Endodermal cell (in vitro differentiated cells): ENCODE measurements around the gene ATP2B2. TPM values are rescaled to one million over a fixed set of nuclear protein-coding genes. Genes with fewer than 3 reads are reported as not detected.

Experiments used
- DNase-seq: peaks from one replicate; pipeline ENCODE4 v3.0.0-alpha.2; 2017
- H3K27ac ChIP-seq: 2 replicates; pipeline ENCODE4 v1.5.1; 2013; ENCODE audit warnings: mild to moderate bottlenecking, low read depth, low read length, moderate library complexity
- H3K27me3 ChIP-seq: 2 replicates; pipeline ENCODE4 v1.6.1; 2013; ENCODE audit warnings: mild to moderate bottlenecking, low read length, moderate library complexity; ENCODE audit not compliant: insufficient read depth, control insufficient read depth, poor library complexity, severe bottlenecking
- H3K36me3 ChIP-seq: 2 replicates; pipeline ENCODE4 v1.7.0; 2013; ENCODE audit warnings: mild to moderate bottlenecking, low read length, moderate library complexity; ENCODE audit not compliant: control insufficient read depth, insufficient read depth
- H3K4me1 ChIP-seq: one replicate; pipeline ENCODE4 v1.7.0; 2013; ENCODE audit warnings: low read length; ENCODE audit not compliant: control insufficient read depth, insufficient read depth
- H3K4me3 ChIP-seq: 2 replicates; pipeline ENCODE4 v1.5.1; 2013; ENCODE audit warnings: mild to moderate bottlenecking, low read length, moderate library complexity
- H3K9ac ChIP-seq: 2 replicates; pipeline ENCODE4 v1.6.1; 2013; ENCODE audit warnings: mild to moderate bottlenecking, low read length, moderate library complexity; ENCODE audit not compliant: poor library complexity, severe bottlenecking; ENCODE audit errors: extremely low read depth
- H3K9me3 ChIP-seq: 2 replicates; pipeline ENCODE4 v1.6.1; 2013; ENCODE audit warnings: mild to moderate bottlenecking, low read length, moderate library complexity; ENCODE audit not compliant: control insufficient read depth
- H3K27ac Mint-ChIP-seq: 2 replicates; pipeline ENCODE4 v1.8.0; 2020; ENCODE audit warnings: mixed read lengths
- H3K27me3 Mint-ChIP-seq: 2 replicates; pipeline ENCODE4 v1.8.0; 2021; ENCODE audit warnings: mild to moderate bottlenecking, mixed read lengths; ENCODE audit not compliant: insufficient read depth
- H3K36me3 Mint-ChIP-seq: 2 replicates; pipeline ENCODE4 v1.8.0; 2020; ENCODE audit warnings: low read depth, mixed read lengths
- H3K4me1 Mint-ChIP-seq: 2 replicates; pipeline ENCODE4 v1.8.0; 2020; ENCODE audit warnings: mixed read lengths
- H3K4me3 Mint-ChIP-seq: 2 replicates; pipeline ENCODE4 v1.8.0; 2020; ENCODE audit warnings: mild to moderate bottlenecking, moderate library complexity, mixed read lengths
- H3K9me3 Mint-ChIP-seq: 2 replicates; pipeline ENCODE4 v1.8.0; 2020; ENCODE audit warnings: mild to moderate bottlenecking, mixed read lengths
- CTCF ChIP-seq: fragments of 200-600 bp; sonication (generic); conservative IDR thresholded peaks from 2 replicates; pipeline ENCODE4 v1.5.0; 2021; ENCODE audit warnings: antibody characterized with exemption, mild to moderate bottlenecking
- WGBS, 2 experiments: methylation state at CpG; one replicate each; pipeline versions ENCODE4 v1.1.5 to v1.1.7; 2013; ENCODE audit warnings: missing lambda C conversion rate in 2 of 2, mixed read lengths in 1 of 2; ENCODE audit not compliant: insufficient coverage in 1 of 2, insufficient read length in 1 of 2; 5-methylcytosine and 5-hydroxymethylcytosine counted together
- total RNA-seq, 2 donors: library from RNA; stranded (reverse); fragmentation: NEBNext Ultra II Directional in 1 of 2; extraction: Animal tissue kit (Norgen Biotek cat#: 25700) in 1 of 2; gene quantifications; 2 replicates in 1 of 2; 3 replicates in 1 of 2; pipeline ENCODE4 v1.2.1, GENCODE V29; 2021

Gene ATP2B2
- total RNA-seq, 2 donors from 2014 or later, result 0.09 TPM; not detected in 1

- H3K36me3 ChIP-seq, result peaks cover 45% of the 10 kb centered on the region
- Mint-ChIP-seq H3K36me3 (peaks cover 36% of the 10 kb centered on the region), H3K4me1 (peaks cover 11% of the 10 kb centered on the region), H3K27me3 (no peaks in the 10 kb centered on the region), H3K4me3 (no peak overlapping the region), H3K9me3 (no peaks in the 10 kb centered on the region), H3K27ac (no peak overlapping the region)
- peak; percentile 63 for DNase-seq
- H3K27ac ChIP-seq, result no peak overlapping the region
- no peak overlapping the region for H3K9ac ChIP-seq
- H3K4me1 ChIP-seq, result no peaks in the 10 kb centered on the region
- peak; percentile 62 for TF ChIP-seq CTCF
- no peaks in the 10 kb centered on the region for H3K27me3 ChIP-seq
- no peaks in the 10 kb centered on the region for H3K9me3 ChIP-seq
- 83 to 92% methylated on average over 2 to 5 of the region's 5 CpGs for WGBS, 2 experiments
- H3K4me3 ChIP-seq, result no peak overlapping the region
These were observed 225.2 kb downstream of the ATP2B2 start for GRCh38 chr3:10280177-10280529.

- Histone ChIP-seq H3K9ac (no peak overlapping the region), H3K9me3 (no peaks in the 10 kb centered on the region), H3K4me1 (no peaks in the 10 kb centered on the region), H3K4me3 (no peak overlapping the region), H3K27me3 (no peaks in the 10 kb centered on the region), H3K36me3 (peaks cover 42% of the 10 kb centered on the region), H3K27ac (no peak overlapping the region)
- no peak for TF ChIP-seq CTCF
- Mint-ChIP-seq H3K9me3 (no peaks in the 10 kb centered on the region), H3K4me1 (peaks cover 5% of the 10 kb centered on the region), H3K36me3 (peaks cover 36% of the 10 kb centered on the region), H3K27ac (no peak overlapping the region), H3K4me3 (no peak overlapping the region), H3K27me3 (no peaks in the 10 kb centered on the region)
- no peak for DNase-seq
- WGBS, 2 experiments, result 92 to 97% methylated on average over 12 to 13 of the region's 13 CpGs
These were observed 225.8 kb downstream of the ATP2B2 start for GRCh38 chr3:10279384-10280176.

GRCh38 chr3:10278501-10278900 lies 226.9 kb downstream of the ATP2B2 start:
- Mint-ChIP-seq H3K27ac (no peak overlapping the region), H3K4me1 (peaks cover 7% of the 10 kb centered on the region), H3K9me3 (no peaks in the 10 kb centered on the region), H3K4me3 (no peak overlapping the region), H3K27me3 (no peaks in the 10 kb centered on the region), H3K36me3 (peaks cover 33% of the 10 kb centered on the region)
- no peak for TF ChIP-seq CTCF
- H3K4me3 ChIP-seq, result no peak overlapping the region
- peaks cover 35% of the 10 kb centered on the region for H3K36me3 ChIP-seq
- no peaks in the 10 kb centered on the region for H3K9me3 ChIP-seq
- H3K27me3 ChIP-seq, result no peaks in the 10 kb centered on the region
- WGBS, 2 experiments, result 100% methylated on average over 1 of the region's 1 CpG; no CpG with 5 or more reads in 1 of the 2 experiments
- H3K4me1 ChIP-seq, result no peaks in the 10 kb centered on the region
- H3K9ac ChIP-seq, result no peak overlapping the region
- no peak overlapping the region for H3K27ac ChIP-seq
- no peak for DNase-seq
